T follicular helper cell (primary cell): Measurements from ENCODE around the gene GRIK4.
"Not testable (repeated sequence)": the region's sequence is repeated elsewhere in the genome, so short reads cannot be mapped to it uniquely, and the experiment has no call there.

Experiments used
- DNase-seq: peaks from one replicate; pipeline ENCODE4 v3.0.0-alpha.2; 2020; ENCODE audit warnings: low read depth

Gene GRIK4

GRCh38 chr11:120784566-120785251, 273.2 kb downstream of the GRIK4 start:
- DNase-seq = no peak

GRCh38 chr11:120785576-120785975, 274.0 kb downstream of the GRIK4 start:
- DNase-seq = no peak

GRCh38 chr11:120786206-120786735, 274.7 kb downstream of the GRIK4 start:
- no peak for DNase-seq

GRCh38 chr11:120787224-120787623, 275.7 kb downstream of the GRIK4 start:
- not testable (repeated sequence) for DNase-seq

- DNase-seq = no peak
Measured at GRCh38 chr11:120789391-120789790, 277.8 kb downstream of the GRIK4 start.

GRCh38 chr11:120792306-120792705, 280.8 kb downstream of the GRIK4 start:
- no peak for DNase-seq

- no peak for DNase-seq
Measured at GRCh38 chr11:120793150-120793549, 281.6 kb downstream of the GRIK4 start.

- DNase-seq = no peak
Measured at GRCh38 chr11:120793806-120794479, 282.4 kb downstream of the GRIK4 start.

GRCh38 chr11:120794748-120795147, 283.2 kb downstream of the GRIK4 start:
- DNase-seq = no peak

GRCh38 chr11:120795185-120795584, 283.6 kb downstream of the GRIK4 start:
- no peak for DNase-seq

GRCh38 chr11:120797143-120797542, 285.6 kb downstream of the GRIK4 start:
- no peak for DNase-seq

GRCh38 chr11:120798854-120799253, 287.3 kb downstream of the GRIK4 start:
- DNase-seq = no peak

GRCh38 chr11:120800206-120800605, 288.7 kb downstream of the GRIK4 start:
- no peak for DNase-seq

GRCh38 chr11:120801801-120802689, 290.5 kb downstream of the GRIK4 start:
- DNase-seq = peak; percentile 10

GRCh38 chr11:120805960-120806555, 294.5 kb downstream of the GRIK4 start:
- no peak for DNase-seq

GRCh38 chr11:120807414-120808150, 296.0 kb downstream of the GRIK4 start:
- DNase-seq = no peak

GRCh38 chr11:120808616-120809050, 297.1 kb downstream of the GRIK4 start:
- DNase-seq = no peak

GRCh38 chr11:120810251-120810650, 298.7 kb downstream of the GRIK4 start:
- no peak for DNase-seq

GRCh38 chr11:120811199-120811598, 299.7 kb downstream of the GRIK4 start:
- no peak for DNase-seq

GRCh38 chr11:120811731-120812130, 300.2 kb downstream of the GRIK4 start:
- DNase-seq = no peak
